Activated CD8-positive, alpha-beta memory T cell treated with anti-CD3 and anti-CD28 coated beads for 24 hours (primary cell): Measurements from ENCODE around the gene HGS.

Source experiments
- DNase-seq: peaks from one replicate; pipeline ENCODE4 v3.0.0-alpha.2; 2020

Gene HGS, protein sequence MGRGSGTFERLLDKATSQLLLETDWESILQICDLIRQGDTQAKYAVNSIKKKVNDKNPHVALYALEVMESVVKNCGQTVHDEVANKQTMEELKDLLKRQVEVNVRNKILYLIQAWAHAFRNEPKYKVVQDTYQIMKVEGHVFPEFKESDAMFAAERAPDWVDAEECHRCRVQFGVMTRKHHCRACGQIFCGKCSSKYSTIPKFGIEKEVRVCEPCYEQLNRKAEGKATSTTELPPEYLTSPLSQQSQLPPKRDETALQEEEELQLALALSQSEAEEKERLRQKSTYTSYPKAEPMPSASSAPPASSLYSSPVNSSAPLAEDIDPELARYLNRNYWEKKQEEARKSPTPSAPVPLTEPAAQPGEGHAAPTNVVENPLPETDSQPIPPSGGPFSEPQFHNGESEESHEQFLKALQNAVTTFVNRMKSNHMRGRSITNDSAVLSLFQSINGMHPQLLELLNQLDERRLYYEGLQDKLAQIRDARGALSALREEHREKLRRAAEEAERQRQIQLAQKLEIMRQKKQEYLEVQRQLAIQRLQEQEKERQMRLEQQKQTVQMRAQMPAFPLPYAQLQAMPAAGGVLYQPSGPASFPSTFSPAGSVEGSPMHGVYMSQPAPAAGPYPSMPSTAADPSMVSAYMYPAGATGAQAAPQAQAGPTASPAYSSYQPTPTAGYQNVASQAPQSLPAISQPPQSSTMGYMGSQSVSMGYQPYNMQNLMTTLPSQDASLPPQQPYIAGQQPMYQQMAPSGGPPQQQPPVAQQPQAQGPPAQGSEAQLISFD

DNA sequence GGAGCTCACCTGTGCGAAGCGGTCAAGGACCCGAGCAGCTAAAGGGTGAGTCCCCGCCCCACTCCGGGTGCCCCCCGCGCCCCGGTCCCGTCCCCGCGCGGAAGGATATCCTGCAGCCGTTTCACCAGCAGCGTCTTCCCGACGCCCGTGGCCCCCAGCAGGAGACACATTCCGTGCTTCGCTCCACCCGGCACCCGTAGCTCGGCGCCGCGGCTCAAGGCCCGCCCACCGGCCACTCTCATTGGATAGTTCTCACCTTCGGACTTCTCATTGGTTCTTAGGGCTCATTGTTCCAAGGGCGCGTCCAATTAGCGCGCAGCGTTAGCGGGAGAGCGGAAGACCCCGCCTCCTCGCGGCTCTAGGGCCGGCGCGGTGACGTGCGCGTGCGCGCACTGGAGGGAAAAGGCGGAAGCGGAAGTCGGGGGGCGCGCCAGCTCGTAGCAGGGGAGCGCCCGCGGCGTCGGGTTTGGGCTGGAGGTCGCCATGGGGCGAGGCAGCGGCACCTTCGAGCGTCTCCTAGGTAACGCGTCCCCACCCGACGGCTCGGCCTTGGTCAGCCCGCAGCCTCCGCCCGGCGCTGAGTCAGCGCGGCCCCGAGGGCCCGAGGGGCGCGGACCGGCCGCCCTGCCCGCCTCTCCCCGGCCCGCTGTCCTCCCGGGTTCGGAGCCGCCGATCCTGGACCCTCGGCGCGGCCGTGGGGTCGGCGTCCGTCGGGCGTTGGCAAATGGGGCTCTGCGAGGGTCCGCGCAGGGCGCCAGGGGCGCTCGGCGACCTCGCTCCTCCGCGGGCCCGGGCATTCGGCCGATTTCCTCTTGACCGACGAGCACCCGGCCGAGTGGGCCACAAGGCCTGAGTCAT lies at the start of gene HGS, which contains the start of gene ARL16:
HGS (plus strand) TSS at position 428 of the 858 bp plus-strand sequence; CDS start at position 484, 56 bp downstream.
ARL16 (minus strand) TSS at position 214 of the 858 bp plus-strand sequence; CDS start at position 170, 44 bp downstream.
- peak; percentile 98 for DNase-seq

DNA sequence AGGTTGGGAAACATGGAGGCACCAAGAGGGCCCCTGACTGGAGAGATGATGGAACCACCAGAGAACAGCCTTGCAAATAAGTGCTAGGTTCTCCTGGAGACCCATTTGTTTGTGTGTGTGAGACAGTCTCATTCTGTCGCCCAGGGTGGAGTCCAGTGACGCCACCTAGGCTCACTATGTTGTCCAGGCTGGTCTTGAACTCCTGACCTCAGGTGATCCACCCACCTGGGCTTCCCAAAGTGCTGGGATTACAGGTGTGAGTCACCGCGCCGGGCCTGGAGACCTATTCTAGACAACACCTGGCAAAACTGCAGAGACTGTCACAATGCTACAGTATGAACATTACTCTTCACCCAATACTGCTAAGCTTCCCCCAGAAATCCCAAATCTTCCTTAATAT lies 48.4 kb upstream of the HGS start:
- no peak for DNase-seq

DNA sequence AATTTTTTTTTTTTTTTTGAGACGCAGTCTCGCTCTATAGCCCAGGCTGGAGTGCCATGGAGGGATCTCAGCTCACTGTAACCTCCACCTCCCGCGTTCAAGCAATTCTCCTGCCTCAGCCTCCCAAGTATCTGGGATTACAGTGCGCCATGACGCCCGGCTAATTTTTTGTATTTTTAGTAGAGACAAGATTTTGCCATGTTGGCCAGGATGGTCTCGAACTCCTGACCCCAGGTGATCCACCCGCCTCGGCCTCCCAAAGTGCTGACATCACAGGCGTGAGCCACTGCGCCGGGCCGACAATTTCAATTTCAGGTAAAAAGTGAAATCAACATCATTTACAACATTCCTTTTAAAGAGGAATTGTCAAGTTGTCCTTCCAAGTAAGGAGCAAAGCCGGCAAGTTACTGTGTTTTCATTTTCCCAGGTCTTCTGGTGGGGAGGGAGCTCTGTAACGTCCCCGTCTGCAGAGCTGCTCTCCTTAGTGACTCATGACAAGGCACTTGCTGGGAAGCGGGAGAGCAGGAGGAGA lies 47.8 kb upstream of the HGS start:
- DNase-seq, result no peak

DNA sequence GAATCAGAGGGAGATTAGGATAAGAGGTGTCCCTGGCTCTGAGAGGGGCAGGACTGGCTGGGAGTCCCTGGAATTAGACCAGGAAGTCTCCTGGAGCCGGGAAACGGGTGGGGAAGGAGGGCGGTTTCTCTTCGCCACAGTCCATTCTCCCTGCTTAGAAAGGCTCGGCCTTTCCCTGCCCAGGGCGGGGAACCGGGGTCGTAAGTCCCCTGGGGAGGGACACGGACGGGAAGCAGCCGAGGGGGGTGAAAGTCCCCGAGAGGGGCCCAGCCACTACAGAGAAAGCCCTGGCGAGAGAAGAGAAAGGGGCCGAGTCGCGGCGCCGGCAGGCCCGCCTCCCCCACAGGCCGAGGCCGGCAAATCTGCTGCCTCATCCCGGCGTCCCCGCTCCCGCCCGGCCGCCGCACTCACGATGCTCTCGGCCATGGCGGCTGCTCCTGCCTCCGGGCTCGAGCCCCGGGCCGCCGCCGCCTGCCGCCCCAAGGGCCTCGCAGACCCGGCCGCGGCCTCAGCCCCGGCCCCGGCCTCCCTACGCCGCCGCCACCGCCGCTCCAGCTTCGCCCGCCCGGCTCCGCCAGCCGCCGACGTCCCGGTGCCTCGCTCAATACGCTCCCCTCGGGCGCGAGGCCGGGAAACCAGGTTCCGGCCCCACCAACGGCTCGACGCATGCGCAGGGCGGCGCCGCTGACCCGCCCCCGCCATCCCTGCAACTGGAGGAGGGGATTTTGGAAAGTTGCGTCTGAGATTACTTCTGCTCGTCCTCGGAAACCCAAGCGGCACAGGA lies 47.1 kb upstream of the HGS start, which contains the start of the genes NPLOC4 and TSPAN10:
NPLOC4 (minus strand) TSS at position 608 of the 784 bp plus-strand sequence; CDS start at position 426, 182 bp downstream.
TSPAN10 (plus strand) TSS at position 692 of the 784 bp plus-strand sequence. CDS start 5,217 bp downstream, outside the sequence.
- peak; percentile 96 for DNase-seq

DNA sequence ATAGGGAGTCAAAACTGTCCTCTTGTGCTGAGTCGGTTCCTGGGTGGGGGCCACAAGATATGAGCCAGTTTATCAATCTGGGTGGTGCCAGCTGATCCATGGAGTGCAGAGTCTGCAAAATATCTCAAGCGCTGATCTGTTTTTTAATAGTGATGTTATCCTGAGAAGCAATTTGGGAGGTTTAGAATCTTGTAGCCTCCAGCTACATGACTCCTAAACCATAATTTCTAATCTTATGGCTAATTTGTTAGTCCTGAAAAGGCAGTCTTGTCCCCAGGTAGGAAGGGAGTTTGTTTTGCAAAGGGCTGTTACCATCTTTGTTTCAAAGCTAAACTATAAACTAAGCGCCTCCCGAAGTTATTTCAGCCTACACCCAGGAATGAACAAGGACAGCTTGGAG lies 45.1 kb upstream of the HGS start:
- no peak for DNase-seq

DNA sequence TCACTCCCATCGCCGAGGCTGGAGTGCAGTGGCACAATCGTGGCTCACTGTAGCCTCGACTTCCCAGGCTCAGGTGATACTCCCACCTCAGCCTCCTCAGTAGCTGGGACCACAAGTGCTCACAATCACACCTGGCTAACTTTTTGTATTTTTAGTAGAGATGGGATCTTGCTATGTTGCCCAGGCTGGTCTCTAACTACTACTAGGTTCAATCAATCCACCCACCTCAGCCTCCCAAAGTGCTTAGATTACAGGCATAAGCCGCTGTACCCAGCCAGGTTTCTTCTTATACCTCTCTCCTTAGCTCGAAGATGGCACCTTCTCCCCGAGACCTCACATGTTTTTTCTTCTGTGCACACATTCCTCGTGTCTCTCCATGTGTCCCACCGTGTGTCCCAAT lies 43.8 kb upstream of the HGS start:
- no peak for DNase-seq

DNA sequence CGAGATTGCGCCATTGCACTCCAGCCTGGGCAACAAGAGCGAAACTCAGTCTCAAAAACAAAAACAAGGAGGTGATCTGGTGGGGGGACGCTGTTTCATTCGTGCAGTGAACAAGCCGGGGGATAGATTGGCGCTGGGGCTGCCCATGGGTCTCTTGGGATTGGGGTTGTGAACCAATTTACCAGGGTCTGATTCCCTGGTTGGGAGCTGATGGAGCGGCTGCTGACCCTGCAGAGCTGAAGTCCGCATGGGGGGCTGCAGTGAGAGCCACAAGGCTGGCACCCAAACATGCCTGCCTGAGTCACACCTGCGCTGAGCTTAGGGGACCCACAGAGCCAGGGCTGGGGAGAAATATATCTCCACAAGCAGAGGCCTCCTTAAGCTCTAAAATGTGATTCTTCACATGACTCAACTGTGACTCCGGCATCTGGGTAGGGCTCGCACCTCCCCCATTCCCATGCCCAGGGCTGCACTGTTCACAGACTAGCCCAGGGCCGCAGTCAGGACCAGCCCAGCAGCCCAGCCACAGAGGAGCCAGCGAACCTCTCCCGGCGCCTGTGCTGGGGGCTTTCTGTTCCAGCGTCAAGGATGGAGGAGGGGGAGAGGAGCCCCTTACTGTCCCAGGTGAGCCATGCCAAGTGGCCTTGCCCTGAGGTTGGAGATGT lies 41.9 kb upstream of the HGS start:
- DNase-seq, result no peak

DNA sequence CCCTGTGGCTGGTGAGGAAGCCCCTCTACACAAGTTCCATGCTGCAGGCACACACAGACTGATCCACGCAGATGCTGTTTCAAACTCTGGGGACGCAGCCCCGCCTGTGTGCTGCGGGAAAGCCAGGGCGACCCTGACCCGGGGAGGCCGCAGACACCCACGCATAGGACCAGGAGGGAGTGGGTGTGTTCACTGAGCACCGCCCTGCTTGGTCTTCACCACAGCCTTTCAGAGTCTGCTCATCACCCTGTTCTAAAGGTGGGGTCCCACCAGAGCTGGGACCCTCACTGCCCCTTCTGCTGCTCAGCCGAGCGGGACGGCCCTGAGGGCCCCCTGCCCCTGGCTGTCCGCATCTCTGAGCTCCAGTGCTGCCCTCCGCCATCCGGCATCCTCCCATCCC lies 39.3 kb upstream of the HGS start:
- DNase-seq, result no peak

DNA sequence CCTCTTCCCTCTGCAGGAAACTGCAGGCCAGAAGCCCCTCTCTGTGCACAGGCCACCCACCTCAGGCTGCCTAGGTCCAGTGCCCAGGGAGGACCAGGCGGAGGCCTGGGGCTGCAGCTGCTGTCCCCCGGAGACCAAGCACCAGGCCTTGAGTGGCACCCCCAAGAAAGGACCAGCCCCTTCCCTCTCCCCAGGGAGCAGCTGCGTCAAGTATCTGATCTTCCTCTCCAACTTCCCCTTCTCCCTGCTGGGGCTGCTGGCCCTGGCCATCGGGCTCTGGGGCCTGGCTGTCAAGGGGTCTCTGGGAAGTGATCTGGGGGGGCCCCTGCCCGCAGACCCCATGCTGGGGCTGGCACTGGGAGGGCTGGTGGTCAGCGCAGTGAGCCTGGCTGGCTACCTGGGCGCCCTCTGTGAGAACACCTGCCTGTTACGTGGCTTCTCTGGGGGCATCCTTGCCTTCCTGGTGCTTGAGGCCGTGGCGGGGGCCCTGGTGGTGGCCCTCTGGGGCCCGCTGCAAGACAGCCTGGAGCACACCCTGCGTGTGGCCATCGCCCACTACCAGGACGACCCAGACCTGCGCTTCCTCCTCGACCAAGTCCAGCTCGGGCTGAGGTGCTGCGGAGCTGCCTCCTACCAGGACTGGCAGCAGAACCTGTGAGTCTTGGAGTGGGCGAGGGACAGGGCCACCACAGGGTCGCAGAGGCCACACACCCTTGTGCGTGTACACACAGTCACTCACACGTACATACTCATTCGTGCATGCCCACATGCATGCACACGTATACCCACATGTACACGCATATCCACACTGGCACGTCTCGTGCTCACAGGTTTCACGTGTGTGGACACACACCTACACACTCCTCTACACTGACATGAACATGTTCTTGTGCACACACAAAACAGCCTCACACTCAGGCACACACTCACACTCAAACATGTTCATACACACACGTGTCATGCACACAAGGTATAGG lies 38.5 kb upstream of the HGS start:
- DNase-seq, result no peak

DNA sequence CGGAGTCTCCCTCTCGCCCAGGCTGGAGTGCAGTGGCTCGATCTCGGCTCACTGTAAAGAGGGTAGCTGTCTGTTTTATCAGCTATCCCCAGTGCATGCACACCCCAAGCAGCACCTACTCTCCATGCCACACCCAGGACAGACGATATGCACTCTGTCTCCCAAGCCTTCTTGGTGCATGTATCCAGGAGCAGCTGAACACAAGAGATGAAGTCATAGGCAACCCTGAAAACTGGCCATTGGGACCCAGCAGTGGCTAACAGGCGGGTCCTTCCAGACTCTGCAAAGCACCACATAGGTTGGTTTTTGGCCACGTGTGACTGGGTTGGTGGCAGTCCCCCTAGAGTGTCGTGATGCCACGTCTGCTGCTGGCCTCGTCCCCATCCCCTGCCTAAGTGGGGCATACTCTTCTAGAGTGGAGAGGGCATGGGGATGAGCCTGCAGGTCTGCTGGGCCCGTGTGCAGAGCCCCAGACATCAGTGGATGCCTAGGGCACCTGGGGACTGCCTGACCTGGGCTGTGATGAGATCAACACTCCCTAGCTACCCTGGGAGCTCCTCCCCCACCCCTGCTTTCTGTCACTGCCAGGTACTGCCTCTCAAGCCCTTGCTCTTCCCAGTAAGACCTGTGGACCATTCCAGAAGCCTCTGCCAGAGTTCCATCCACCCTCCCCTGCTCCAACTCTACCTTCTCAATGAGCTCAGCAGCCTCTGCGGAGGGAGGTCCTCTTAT lies 36.8 kb upstream of the HGS start:
- no peak for DNase-seq

DNA sequence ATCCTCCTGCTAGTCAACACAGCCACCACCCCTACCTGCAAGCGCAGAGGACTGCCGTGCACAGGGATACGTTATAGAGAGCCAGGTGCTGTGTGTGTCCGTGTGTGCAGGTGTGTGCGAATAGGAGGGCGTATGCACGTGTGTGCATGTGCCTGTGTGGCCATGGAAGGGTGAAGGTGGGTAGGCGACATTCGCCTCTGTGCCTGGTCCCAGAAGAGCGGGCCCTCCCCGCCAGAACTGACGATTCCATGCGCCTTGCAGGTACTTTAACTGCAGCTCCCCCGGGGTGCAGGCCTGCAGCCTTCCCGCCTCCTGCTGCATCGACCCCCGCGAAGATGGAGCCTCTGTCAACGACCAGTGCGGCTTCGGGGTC lies 36.2 kb upstream of the HGS start:
- DNase-seq, result no peak

DNA sequence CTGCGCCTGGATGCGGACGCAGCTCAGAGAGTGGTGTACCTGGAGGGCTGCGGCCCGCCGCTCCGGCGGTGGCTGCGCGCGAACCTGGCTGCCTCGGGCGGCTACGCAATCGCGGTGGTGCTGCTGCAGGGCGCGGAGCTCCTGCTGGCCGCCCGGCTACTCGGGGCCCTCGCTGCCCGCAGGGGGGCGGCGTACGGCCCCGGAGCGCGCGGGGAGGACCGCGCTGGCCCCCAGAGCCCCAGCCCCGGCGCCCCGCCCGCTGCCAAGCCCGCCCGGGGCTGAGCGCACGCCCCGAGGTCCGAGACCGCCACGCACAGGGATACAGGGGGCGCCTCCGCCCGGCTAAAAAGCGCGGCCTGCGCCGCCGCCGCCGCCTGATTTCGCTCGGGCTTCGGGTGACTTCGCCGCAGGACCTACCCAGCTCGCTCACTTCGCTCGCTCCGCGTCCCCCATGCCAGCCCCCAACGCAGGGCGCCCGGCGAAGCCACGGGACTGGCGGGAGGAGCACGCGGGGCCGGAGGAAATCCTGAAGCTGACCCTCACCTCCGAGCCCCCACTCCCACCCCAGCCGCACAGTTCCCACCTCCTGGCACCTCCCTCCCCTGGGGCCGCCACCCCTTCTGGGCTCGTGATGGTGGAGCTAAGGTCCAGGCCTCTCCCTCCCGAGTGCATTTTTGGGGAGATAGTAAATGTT lies 35.7 kb upstream of the HGS start:
- DNase-seq, result no peak

DNA sequence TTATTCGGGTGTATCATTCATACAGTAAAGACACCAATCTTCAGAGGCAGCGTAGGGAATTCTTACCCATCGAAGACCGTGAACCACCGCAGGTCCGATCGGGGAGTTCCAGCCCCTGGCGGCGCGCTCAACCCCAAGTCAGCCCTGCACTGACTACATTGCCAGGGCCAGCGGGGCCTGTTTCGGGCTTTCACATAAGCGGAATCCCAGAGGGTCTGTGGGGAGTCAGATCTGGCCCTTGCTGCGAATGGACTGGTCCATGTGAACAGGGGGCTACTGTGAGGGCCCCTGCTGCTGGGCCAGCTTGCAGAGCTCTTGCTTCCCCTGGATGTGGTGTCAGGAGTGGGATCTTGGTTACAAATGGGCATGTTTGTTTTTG lies 35.1 kb upstream of the HGS start:
- no peak for DNase-seq

DNA sequence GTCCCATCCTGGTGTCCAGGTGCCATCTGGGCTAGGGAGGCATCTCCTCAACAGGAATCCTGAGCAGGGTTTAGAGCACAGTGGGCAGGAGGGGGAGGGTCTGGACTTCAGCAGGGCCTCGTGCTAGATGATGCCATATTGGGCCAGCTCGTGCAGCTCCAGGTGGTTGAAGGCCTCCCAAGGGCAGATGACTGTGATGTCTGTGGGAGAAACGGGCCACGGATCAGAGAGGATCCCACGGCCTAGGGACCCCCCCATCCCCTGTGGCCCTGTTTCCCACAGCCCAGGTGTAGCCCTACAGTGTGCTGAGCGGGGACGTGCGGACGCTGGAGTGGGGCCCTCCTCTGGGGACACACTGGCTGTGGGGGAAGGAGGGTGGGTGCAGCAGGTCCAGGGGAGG lies 32.9 kb upstream of the HGS start:
- no peak for DNase-seq

DNA sequence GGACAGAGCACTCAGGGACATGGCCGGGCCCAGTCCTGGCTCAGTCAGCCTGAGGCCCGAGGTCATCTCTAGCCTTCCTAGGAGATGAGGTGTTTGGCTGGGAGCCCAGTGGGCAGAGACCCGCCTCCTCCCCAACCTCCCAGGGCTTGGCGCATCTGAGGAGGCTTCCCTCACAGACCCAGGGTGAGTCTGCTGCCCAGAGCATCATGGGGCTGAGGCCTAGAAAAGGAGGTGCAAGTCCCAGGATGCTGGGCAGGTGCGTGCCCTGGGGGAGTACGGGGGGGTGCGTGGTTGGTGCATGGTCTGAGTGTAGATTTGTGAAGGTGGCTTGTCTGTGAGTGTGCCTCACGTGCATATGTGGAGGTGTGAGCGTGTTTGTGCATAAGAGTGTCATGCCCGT lies 32.1 kb upstream of the HGS start:
- no peak for DNase-seq

DNA sequence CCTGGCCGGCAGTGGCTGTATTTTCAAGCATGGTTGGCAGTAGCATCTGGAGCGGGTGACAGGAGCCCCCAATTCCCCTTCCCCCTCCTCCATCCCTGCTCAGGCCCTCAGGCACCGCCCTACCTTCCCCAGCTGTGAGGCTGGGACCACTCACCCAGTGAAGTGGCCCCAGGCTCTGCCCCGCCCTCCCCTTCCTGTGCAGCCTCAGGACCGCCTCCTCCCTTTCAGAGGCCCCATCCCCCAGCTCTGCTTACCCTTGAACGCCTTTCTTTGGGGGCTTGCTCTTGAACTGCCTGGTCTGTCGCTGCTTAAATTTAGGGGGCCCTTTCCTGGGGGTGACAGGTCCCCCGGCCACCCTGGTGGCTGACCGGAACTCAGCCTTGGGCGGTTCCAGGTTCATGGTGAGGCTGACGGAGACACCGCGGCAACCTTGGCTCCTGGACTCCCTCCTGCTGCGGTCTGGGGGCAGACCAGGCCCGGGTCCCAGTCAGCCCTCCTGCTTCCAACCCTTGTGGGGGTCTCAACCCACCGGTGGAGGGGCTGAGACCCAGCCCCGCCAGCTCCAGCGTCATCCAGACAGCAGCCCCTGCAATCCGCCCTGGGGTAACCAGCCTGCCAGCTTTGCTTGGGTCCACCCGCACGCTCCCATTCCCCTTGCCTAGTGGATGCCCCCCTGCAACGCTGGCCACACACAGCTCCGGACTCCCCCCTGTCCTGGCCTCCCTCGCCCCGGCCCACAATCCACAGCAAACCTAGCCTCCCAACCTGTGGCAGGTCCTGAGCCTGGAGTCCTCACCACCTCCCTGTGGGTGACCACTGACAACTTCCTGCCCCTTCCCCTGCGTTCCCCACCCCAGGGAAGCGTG lies 30.7 kb upstream of the HGS start:
- no peak for DNase-seq

DNA sequence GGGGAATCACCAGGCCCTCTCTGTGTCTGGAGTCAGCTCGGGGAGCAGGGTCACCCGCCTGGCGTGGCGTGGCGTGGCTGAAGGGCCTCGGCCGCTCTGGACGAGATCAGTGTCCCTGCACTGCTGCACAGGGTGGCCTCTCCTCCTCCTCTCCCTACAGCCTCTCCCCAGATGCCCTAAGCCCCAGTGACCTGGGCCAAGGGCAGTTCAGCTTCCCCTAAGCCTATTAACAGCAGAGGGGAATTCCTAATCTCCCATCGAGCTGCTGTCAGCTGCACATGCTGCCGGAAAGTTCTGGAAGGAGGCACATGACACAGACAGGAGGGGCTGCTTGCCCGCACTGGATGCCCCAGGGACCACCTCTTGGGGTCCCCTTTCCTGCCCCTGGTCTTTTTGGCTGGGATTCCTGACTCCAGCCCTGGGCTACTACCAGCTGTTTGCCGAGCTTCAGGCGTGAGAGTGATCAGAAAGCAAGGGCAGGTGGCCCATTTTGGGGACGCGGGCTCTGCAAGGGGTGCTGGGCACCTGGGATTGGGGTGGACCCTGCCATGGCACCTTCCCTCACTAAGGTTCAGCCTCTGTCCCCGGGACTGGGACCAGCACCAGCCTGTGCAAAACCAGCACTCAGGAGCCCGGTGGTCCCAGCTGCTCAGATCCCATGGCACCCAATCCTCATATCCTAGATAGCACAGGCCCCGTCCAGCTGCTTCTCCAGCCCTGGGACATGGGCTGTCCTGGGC lies 28.3 kb upstream of the HGS start:
- no peak for DNase-seq
